Measurements from ENCODE around the gene ZNF771. TPM values are rescaled to one million over a fixed set of nuclear protein-coding genes. Genes with fewer than 3 reads are reported as not detected.

The ZNF771 gene
- total and polyA plus RNA-seq, 9 of the 15 experiments (the other 6 are each of a cell fraction or from before 2014, with no cell fraction given), result 1.5 to 12.6 (median 4.4) TPM

GRCh38 chr16:30394592-30395154, 12.7 kb upstream of the ZNF771 start (continued):
- TF ChIP-seq E2F6 (IDR thresholded peaks at IDR 0.05; ENCODE audit: borderline replicate concordance in 1 of 2, extremely low read depth in 1 of 2, insufficient read depth in 1 of 2, insufficient read length in 1 of 2, low read depth in 1 of 2, low read length in 1 of 2, poor library complexity in 1 of 2, severe bottlenecking in 1 of 2) (no peak), SMARCE1 (IDR thresholded peaks at IDR 0.05) (0 out of 2 replicates have a peak, but pooled peaks have one; percentile 64), TAL1 (IDR thresholded peaks at IDR 0.05) (peak; percentile 25; the same call in 1 of the 2 replicates), CCAR2 (IDR thresholded peaks at IDR 0.05; ENCODE audit: low read depth, low read length) (no peak), HINFP (tag; conservative IDR thresholded peaks at IDR 0.05; ENCODE audit: low read depth) (no peak), KDM5B (IDR thresholded peaks at IDR 0.05; ENCODE audit: insufficient replicate concordance, low read depth, low read length) (peak; percentile 62), SMARCA4 (IDR thresholded peaks at IDR 0.05) (peak; percentile 60; the same call in 1 of the 2 replicates), GTF2E2 (tag; IDR thresholded peaks at IDR 0.05) (no peak), ZNF280B (CRISPR knock-in tag; IDR thresholded peaks at IDR 0.05) (no peak), ELF4 (CRISPR knock-in tag; IDR thresholded peaks at IDR 0.05) (peak; percentile 53; the same call in 1 of the 2 replicates), KAT7 (CRISPR knock-in tag; IDR thresholded peaks at IDR 0.05; ENCODE audit: borderline replicate concordance) (no peak), TAF9B (IDR thresholded peaks at IDR 0.05; ENCODE audit: partially characterized antibody) (peak; percentile 39), NCOA6 (IDR thresholded peaks at IDR 0.05) (no peak), NFXL1 (CRISPR knock-in tag; IDR thresholded peaks at IDR 0.05) (no peak), CREM (IDR thresholded peaks at IDR 0.05; ENCODE audit: low read depth) (peak; percentile 66), LCOR (CRISPR knock-in tag; IDR thresholded peaks at IDR 0.05) (0 out of 2 replicates have a peak, but pooled peaks have one; percentile 23), ARID1B (IDR thresholded peaks at IDR 0.05) (peak; percentile 48), ZNF511 (CRISPR knock-in tag; IDR thresholded peaks at IDR 0.05) (no peak), ZNF311 (CRISPR knock-in tag; IDR thresholded peaks at IDR 0.05) (no peak), NCOA4 (IDR thresholded peaks at IDR 0.05; ENCODE audit: partially characterized antibody) (no peak), EWSR1 (IDR thresholded peaks at IDR 0.05; ENCODE audit: borderline replicate concordance, low read depth, partially characterized antibody) (no peak), POLR2B (IDR thresholded peaks at IDR 0.05; ENCODE audit: low read depth, partially characterized antibody) (peak; percentile 17), PCBP1 (IDR thresholded peaks at IDR 0.05; ENCODE audit: low read depth, low read length, poor library complexity, severe bottlenecking) (no peak), THRA (IDR thresholded peaks at IDR 0.05) (no peak)

Data from K562 (cell line).